Fibroblast of skin of right quadriceps (primary cell): Measurements from ENCODE around the gene DIO3.

ENCODE experiments used
- DNase-seq: peaks from one replicate; pipeline ENCODE4 v3.0.0-alpha.2; 2013

DIO3 gene

GRCh38 chr14:101584055-101584859 is 23.0 kb downstream of the DIO3 start:
- peak; percentile 93 for DNase-seq

GRCh38 chr14:101585211-101585610 is 23.9 kb downstream of the DIO3 start:
- no peak for DNase-seq

GRCh38 chr14:101586531-101587430 is 25.5 kb downstream of the DIO3 start:
- no peak for DNase-seq

GRCh38 chr14:101587441-101587911 is 26.2 kb downstream of the DIO3 start:
- DNase-seq = no peak

- DNase-seq = no peak
Observed at GRCh38 chr14:101588286-101588975, 27.1 kb downstream of the DIO3 start.

GRCh38 chr14:101588990-101589389 is 27.7 kb downstream of the DIO3 start:
- DNase-seq = peak; percentile 19

GRCh38 chr14:101589486-101590015 is 28.3 kb downstream of the DIO3 start:
- DNase-seq = no peak

- no peak for DNase-seq
Observed at GRCh38 chr14:101590062-101590461, 28.8 kb downstream of the DIO3 start.

GRCh38 chr14:101590616-101591015 is 29.3 kb downstream of the DIO3 start:
- no peak for DNase-seq

GRCh38 chr14:101591121-101591520 is 29.8 kb downstream of the DIO3 start:
- no peak for DNase-seq

GRCh38 chr14:101591582-101591981 is 30.3 kb downstream of the DIO3 start:
- no peak for DNase-seq

- DNase-seq = no peak
Observed at GRCh38 chr14:101593411-101594238, 32.3 kb downstream of the DIO3 start.

GRCh38 chr14:101594511-101595148 is 33.3 kb downstream of the DIO3 start:
- DNase-seq = no peak

GRCh38 chr14:101595349-101595748 is 34.1 kb downstream of the DIO3 start:
- no peak for DNase-seq

- DNase-seq = no peak
Observed at GRCh38 chr14:101595887-101596721, 34.8 kb downstream of the DIO3 start.

GRCh38 chr14:101596742-101597141 is 35.4 kb downstream of the DIO3 start:
- DNase-seq = no peak

- DNase-seq = no peak
Observed at GRCh38 chr14:101598159-101598558, 36.9 kb downstream of the DIO3 start.

- no peak for DNase-seq
Observed at GRCh38 chr14:101598571-101599233, 37.4 kb downstream of the DIO3 start.

GRCh38 chr14:101599234-101599885 is 38.1 kb downstream of the DIO3 start:
- DNase-seq = no peak
